Measurements from ENCODE around the gene COL27A1.

- TF ChIP-seq ZNF274 (IDR thresholded peaks at IDR 0.05; ENCODE audit: low read depth, low read length): no peak
- TF ChIP-seq YY1 (IDR thresholded peaks at IDR 0.05; ENCODE audit: insufficient read depth, insufficient read length): no peak
Measured at GRCh38 chr9:114216976-114217375, 61.6 kb downstream of the COL27A1 start.

Measured in NT2/D1 (cell line).